ENCODE data around the gene GPR21. TPM values are rescaled to one million over a fixed set of nuclear protein-coding genes. Genes with fewer than 3 reads are reported as not detected.

Gene GPR21
- total RNA-seq, 2 donors from 2014 or later = 1.5 to 1.8 TPM

DNA sequence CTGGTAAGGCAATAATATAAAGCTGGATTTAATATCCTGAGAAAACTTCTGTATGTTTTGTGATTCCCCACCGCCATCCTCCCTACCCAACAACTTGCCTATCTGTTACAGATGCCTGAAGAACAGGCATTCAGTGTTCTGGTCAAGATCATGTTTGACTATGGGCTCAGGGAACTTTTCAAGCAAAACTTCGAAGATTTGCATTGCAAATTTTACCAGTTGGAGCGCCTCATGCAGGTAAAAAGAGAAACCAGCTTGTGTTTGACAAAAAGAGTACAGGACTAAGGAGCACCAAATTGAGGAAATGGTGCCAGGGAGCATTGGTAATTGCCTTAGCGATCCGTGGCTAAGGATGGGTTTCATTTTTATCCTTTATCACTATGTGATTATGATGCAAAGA is 40.0 kb downstream of the GPR21 start:
- Mint-ChIP-seq H3K27me3 (ENCODE audit: insufficient read depth) (peaks cover 25% of the 10 kb centered on the region), H3K4me3 (no peak overlapping the region), H3K9me3 (no peaks in the 10 kb centered on the region), H3K4me1 (peaks cover 33% of the 10 kb centered on the region), H3K27ac (no peak overlapping the region), H3K36me3 (ENCODE audit: low read depth) (peaks cover 43% of the 10 kb centered on the region)
- peaks cover 16% of the 10 kb centered on the region for H3K4me1 ChIP-seq (ENCODE audit: control insufficient read depth, insufficient read depth, low read length)
- no peak overlapping the region for H3K4me3 ChIP-seq (ENCODE audit: low read length)
- no peak overlapping the region for H3K9ac ChIP-seq (ENCODE audit: extremely low read depth, low read length, poor library complexity, severe bottlenecking)
- H3K36me3 ChIP-seq (ENCODE audit: control insufficient read depth, insufficient read depth, low read length) = peaks cover 48% of the 10 kb centered on the region
- H3K27me3 ChIP-seq (ENCODE audit: control insufficient read depth, insufficient read depth, low read length, poor library complexity, severe bottlenecking) = peaks cover 5% of the 10 kb centered on the region
- no peaks in the 10 kb centered on the region for H3K9me3 ChIP-seq (ENCODE audit: control insufficient read depth, low read length)
- TF ChIP-seq, protein P1, sequence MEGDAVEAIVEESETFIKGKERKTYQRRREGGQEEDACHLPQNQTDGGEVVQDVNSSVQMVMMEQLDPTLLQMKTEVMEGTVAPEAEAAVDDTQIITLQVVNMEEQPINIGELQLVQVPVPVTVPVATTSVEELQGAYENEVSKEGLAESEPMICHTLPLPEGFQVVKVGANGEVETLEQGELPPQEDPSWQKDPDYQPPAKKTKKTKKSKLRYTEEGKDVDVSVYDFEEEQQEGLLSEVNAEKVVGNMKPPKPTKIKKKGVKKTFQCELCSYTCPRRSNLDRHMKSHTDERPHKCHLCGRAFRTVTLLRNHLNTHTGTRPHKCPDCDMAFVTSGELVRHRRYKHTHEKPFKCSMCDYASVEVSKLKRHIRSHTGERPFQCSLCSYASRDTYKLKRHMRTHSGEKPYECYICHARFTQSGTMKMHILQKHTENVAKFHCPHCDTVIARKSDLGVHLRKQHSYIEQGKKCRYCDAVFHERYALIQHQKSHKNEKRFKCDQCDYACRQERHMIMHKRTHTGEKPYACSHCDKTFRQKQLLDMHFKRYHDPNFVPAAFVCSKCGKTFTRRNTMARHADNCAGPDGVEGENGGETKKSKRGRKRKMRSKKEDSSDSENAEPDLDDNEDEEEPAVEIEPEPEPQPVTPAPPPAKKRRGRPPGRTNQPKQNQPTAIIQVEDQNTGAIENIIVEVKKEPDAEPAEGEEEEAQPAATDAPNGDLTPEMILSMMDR (conservative IDR thresholded peaks at IDR 0.05) = no peak
- H3K27ac ChIP-seq (ENCODE audit: low read depth, low read length) = no peak overlapping the region
- no peak for DNase-seq
- 41 to 50% methylated on average over 2 to 5 of the region's 5 CpGs for WGBS, 2 experiments (ENCODE audit: insufficient coverage in 1 of 2, insufficient read length in 1 of 2)

DNA sequence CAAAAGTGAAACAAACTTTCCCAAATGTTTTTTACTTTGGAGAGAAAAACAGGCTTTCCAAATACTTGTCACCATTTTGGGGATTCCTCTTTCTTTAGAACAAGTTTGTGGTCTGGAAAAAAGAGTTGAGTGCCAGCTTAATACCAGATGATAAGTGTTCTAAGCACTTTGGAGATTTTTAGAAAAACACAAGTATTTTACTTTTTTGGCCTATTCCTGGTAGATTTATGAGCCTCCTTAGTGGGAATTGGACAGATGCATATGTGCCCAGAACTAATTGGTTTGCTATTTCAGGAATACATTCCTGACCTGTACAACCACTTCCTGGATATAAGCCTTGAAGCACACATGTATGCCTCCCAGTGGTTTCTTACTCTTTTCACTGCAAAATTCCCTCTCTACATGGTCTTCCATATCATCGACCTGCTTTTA is 40.5 kb downstream of the GPR21 start:
- TF ChIP-seq, protein P1 (conservative IDR thresholded peaks at IDR 0.05) = no peak
- Histone ChIP-seq H3K9ac (ENCODE audit: extremely low read depth, low read length, poor library complexity, severe bottlenecking) (no peak overlapping the region), H3K4me1 (ENCODE audit: control insufficient read depth, insufficient read depth, low read length) (peaks cover 16% of the 10 kb centered on the region), H3K27me3 (ENCODE audit: control insufficient read depth, insufficient read depth, low read length, poor library complexity, severe bottlenecking) (peaks cover 5% of the 10 kb centered on the region), H3K9me3 (ENCODE audit: control insufficient read depth, low read length) (no peaks in the 10 kb centered on the region), H3K27ac (ENCODE audit: low read depth, low read length) (no peak overlapping the region), H3K36me3 (ENCODE audit: control insufficient read depth, insufficient read depth, low read length) (peaks cover 53% of the 10 kb centered on the region), H3K4me3 (ENCODE audit: low read length) (no peak overlapping the region)
- H3K36me3 Mint-ChIP-seq (ENCODE audit: low read depth) = peaks cover 47% of the 10 kb centered on the region
- H3K27me3 Mint-ChIP-seq (ENCODE audit: insufficient read depth) = peaks cover 25% of the 10 kb centered on the region
- H3K4me1 Mint-ChIP-seq = peaks cover 33% of the 10 kb centered on the region
- no peaks in the 10 kb centered on the region for H3K9me3 Mint-ChIP-seq
- WGBS, 2 experiments (ENCODE audit: insufficient coverage in 1 of 2, insufficient read length in 1 of 2) = 95% methylated on average over 1 of the region's 1 CpG; no CpG with 5 or more reads in 1 of the 2 experiments
- H3K27ac Mint-ChIP-seq = no peak overlapping the region
- DNase-seq = no peak
- no peak overlapping the region for H3K4me3 Mint-ChIP-seq

DNA sequence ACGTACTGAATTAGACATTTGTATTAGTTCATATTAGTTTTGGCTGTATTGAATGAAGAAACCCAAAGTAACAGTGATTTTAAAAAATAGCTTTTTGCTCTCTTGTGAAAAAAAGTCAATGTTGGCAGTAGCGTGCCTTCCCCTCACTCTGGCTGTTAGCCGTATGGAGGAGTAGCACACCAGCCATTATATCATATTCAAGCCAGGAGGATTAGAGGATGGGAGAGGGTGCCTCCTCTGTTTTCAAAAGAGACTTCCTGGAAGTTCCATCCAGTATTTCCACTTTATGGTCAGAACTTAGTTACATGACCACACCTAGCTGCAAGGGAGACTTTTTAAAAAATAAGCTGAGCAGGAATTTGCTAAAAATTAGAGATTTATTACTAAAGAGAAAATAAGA is 41.2 kb downstream of the GPR21 start:
- Histone ChIP-seq H3K4me1 (ENCODE audit: control insufficient read depth, insufficient read depth, low read length) (peaks cover 16% of the 10 kb centered on the region), H3K4me3 (ENCODE audit: low read length) (no peak overlapping the region), H3K9ac (ENCODE audit: extremely low read depth, low read length, poor library complexity, severe bottlenecking) (no peak overlapping the region), H3K27me3 (ENCODE audit: control insufficient read depth, insufficient read depth, low read length, poor library complexity, severe bottlenecking) (peaks cover 5% of the 10 kb centered on the region), H3K36me3 (ENCODE audit: control insufficient read depth, insufficient read depth, low read length) (peaks cover 56% of the 10 kb centered on the region), H3K27ac (ENCODE audit: low read depth, low read length) (no peak overlapping the region), H3K9me3 (ENCODE audit: control insufficient read depth, low read length) (no peaks in the 10 kb centered on the region)
- no peak for DNase-seq
- Mint-ChIP-seq H3K36me3 (ENCODE audit: low read depth) (peaks cover 52% of the 10 kb centered on the region), H3K27me3 (ENCODE audit: insufficient read depth) (peaks cover 25% of the 10 kb centered on the region), H3K9me3 (no peaks in the 10 kb centered on the region), H3K4me3 (no peak overlapping the region), H3K27ac (no peak overlapping the region), H3K4me1 (peaks cover 33% of the 10 kb centered on the region)
- 89% methylated on average over 1 to 3 of the region's 3 CpGs for WGBS, 2 experiments (ENCODE audit: insufficient coverage in 1 of 2, insufficient read length in 1 of 2)
- TF ChIP-seq, protein P1 (conservative IDR thresholded peaks at IDR 0.05) = no peak
